Measurements from ENCODE around the gene RNF123. TPM values are rescaled to one million over a fixed set of nuclear protein-coding genes. Genes with fewer than 3 reads are reported as not detected.

RNF123 gene
- total RNA-seq, 2 donors from 2014 or later, result 18.4 to 28.7 TPM

DNA sequence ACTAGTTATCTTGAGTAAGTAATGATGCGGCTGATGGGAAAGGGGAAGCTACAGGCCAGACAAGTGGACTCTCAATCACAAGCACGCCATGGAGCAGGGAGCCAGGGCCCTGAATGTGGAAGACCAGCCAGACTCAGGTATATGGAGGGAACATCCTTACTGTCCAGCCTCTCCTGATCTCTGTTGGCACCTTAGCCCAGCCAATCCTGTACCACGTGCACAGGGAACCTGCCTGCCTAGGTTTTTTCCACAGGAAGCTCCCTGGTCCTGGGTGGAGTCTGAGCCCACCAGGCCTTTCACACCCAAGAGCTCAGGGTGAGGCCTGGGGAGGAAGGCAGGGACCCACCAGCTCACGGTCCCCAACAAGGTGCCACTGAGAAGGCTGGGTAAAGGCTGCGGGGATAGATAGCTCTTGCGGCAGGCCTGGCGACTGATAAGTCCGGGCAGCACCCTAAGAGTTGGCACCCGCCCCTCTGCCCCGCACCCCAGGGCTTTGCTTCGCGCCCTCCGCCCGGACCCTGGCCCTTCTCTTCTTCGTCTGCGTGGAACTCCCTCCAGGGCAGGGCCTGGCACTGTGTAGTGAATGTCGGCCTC is 16.1 kb upstream of the RNF123 start:
- no peak for ATAC-seq
- no peak for TF ChIP-seq CTCF (IDR thresholded peaks at IDR 0.05)
- TF ChIP-seq POLR2A (IDR thresholded peaks at IDR 0.05), result no peak
- no peak for DNase-seq
- intact Hi-C loops (cut with DNase I), result no loop called here
- Histone ChIP-seq H3K9me3 (no peaks in the 10 kb centered on the region), H3K27ac (peak overlapping the region; percentile 90 to 96 (median 92)), H3K4me1 (peaks cover 40% of the 10 kb centered on the region), H3K27me3 (no peaks in the 10 kb centered on the region), H3K36me3 (replicated peaks in 1 of 2; ENCODE audit: insufficient read depth in 1 of 2, low read depth in 2 of 2) (peaks cover 0 to 2% of the 10 kb centered on the region in 2 donors), H3K4me3 (peak overlapping the region; percentile 59 to 98)
- 16 to 52% methylated on average over 4 to 17 of the region's 17 CpGs for WGBS, 2 donors

GRCh38 chr3:49673715-49674496 is 15.5 kb upstream of the RNF123 start, which contains the start of gene APEH:
APEH (plus strand) TSS chr3:49674351; CDS start chr3:49674402, 51 bp downstream.
- intact Hi-C loops (cut with DNase I), result no loop called here
- no peaks in the 10 kb centered on the region for H3K9me3 ChIP-seq
- H3K4me3 ChIP-seq, result peak within 1 kb of the TSS; percentile 59 to 98
- peaks cover 0 to 6% of the 10 kb centered on the region in 2 donors for H3K36me3 ChIP-seq (replicated peaks in 1 of 2; ENCODE audit: insufficient read depth in 1 of 2, low read depth in 2 of 2)
- peak; percentile 64 to 85 (median 79) for TF ChIP-seq POLR2A (IDR thresholded peaks at IDR 0.05)
- TF ChIP-seq CTCF (IDR thresholded peaks at IDR 0.05), result no peak
- peaks cover 33% of the 10 kb centered on the region for H3K4me1 ChIP-seq
- peak within 1 kb of the TSS; percentile 90 to 96 (median 92) for H3K27ac ChIP-seq
- peak; percentile 95 to 99 (median 98) for DNase-seq
- 0% methylated on average over 34 to 71 of the region's 71 CpGs for WGBS, 2 donors
- H3K27me3 ChIP-seq, result no peaks in the 10 kb centered on the region
- ATAC-seq, result peak; percentile 89

DNA sequence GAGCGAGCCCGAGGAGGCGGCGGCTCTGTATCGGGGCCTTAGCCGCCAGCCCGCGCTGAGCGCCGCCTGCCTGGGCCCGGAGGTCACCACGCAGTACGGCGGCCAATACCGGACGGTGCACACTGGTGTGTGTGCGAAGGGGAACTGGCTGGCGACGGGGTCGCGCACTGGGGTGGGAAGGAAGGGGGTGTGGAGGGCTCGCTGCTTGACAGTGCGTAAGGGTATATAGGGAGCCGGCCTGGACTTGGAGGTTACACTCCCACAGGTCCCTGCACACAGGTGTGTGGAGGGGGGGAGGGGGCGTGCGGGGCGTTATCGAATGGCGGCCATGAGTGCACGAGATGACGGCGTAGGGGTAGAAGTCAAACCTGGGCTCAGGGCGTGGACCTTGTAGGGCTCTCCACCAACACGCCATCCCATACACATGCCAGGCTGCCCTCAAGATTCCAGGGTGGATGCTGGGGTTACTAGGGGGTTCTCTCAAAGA is 14.8 kb upstream of the RNF123 start:
- DNase-seq, result no peak
- WGBS, 2 donors, result 3 to 7% methylated on average over 25 to 34 of the region's 34 CpGs
- H3K4me1 ChIP-seq, result peaks cover 28% of the 10 kb centered on the region
- H3K27me3 ChIP-seq, result no peaks in the 10 kb centered on the region
- peak; percentile 21 for ATAC-seq
- H3K36me3 ChIP-seq (replicated peaks in 1 of 2; ENCODE audit: insufficient read depth in 1 of 2, low read depth in 2 of 2), result peaks cover 0 to 13% of the 10 kb centered on the region in 2 donors
- no peaks in the 10 kb centered on the region for H3K9me3 ChIP-seq
- peak overlapping the region; percentile 90 to 96 (median 92) for H3K27ac ChIP-seq
- peak overlapping the region; percentile 59 to 98 for H3K4me3 ChIP-seq
- TF ChIP-seq POLR2A (IDR thresholded peaks at IDR 0.05), result no peak
- TF ChIP-seq CTCF (IDR thresholded peaks at IDR 0.05), result peak in 1 of 7 experiments; percentile 27
- intact Hi-C loops (cut with DNase I), result no loop called here

DNA sequence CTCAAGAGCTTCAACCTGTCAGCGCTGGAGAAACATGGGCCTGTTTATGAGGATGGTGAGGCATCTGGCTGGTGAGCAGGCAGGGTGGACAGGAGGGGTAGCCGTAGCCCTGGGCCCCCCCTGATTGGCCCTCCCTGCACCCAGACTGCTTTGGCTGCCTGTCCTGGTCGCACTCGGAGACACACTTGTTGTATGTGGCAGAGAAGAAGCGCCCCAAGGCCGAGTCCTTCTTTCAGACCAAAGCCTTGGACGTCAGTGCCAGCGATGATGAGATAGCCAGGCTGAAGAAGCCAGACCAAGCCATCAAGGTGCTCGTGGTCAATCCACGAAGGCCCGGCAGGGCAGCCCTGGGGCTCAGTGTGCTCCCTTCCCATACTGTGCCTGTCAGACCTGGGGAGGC is 13.4 kb upstream of the RNF123 start:
- Histone ChIP-seq H3K27me3 (no peaks in the 10 kb centered on the region), H3K36me3 (replicated peaks in 1 of 2; ENCODE audit: insufficient read depth in 1 of 2, low read depth in 2 of 2) (peaks cover 0 to 20% of the 10 kb centered on the region in 2 donors), H3K9me3 (no peaks in the 10 kb centered on the region), H3K27ac (no peak overlapping the region), H3K4me3 (no peak overlapping the region), H3K4me1 (peaks cover 28% of the 10 kb centered on the region)
- DNase-seq (no peak), ATAC-seq (no peak)
- TF ChIP-seq CTCF (IDR thresholded peaks at IDR 0.05) (no peak), POLR2A (IDR thresholded peaks at IDR 0.05) (no peak)
- WGBS, 2 donors, result 87% methylated on average over 11 of the region's 11 CpGs; no CpG with 5 or more reads in 1 of the 2 donors
- intact Hi-C loops (cut with DNase I), result loop anchor here (5.0 kb wide), 1 partner anchor 139 kb away; no protein-coding TSS in a partner anchor
